Osteoblast (primary cell): Measurements from ENCODE around the gene OR10T2. TPM values are rescaled to one million over a fixed set of nuclear protein-coding genes. Genes with fewer than 3 reads are reported as not detected.

Source experiments
- DNase-seq: peaks from one replicate; pipeline ENCODE4 v3.0.0; 2011; ENCODE audit warnings: low spot score, mixed read lengths; ENCODE audit not compliant: insufficient read length; ENCODE audit errors: missing footprints
- H2AFZ ChIP-seq: 2 replicates; pipeline ENCODE4 v1.6.0; 2011; ENCODE audit warnings: mild to moderate bottlenecking, low read length
- H3K27ac ChIP-seq: 2 replicates; pipeline ENCODE4 v1.5.1; 2011; ENCODE audit warnings: mild to moderate bottlenecking, low read depth, low read length, moderate library complexity
- H3K27me3 ChIP-seq: 2 replicates; pipeline ENCODE4 v1.6.0; 2012; ENCODE audit warnings: mild to moderate bottlenecking, control low read depth, inconsistent platforms, low read length, moderate library complexity; ENCODE audit not compliant: insufficient read depth
- H3K36me3 ChIP-seq: 2 replicates; pipeline ENCODE4 v1.5.1; 2011; ENCODE audit warnings: mild to moderate bottlenecking, low read length, control low read depth, moderate library complexity; ENCODE audit not compliant: insufficient read depth
- H3K4me1 ChIP-seq: 2 replicates; pipeline ENCODE4 v1.5.1; 2011; ENCODE audit warnings: mild to moderate bottlenecking, low read length, control low read depth, moderate library complexity; ENCODE audit not compliant: insufficient read depth
- H3K4me2 ChIP-seq: 2 replicates; pipeline ENCODE4 v1.6.0; 2011; ENCODE audit warnings: mild to moderate bottlenecking, low read length; ENCODE audit not compliant: insufficient read depth
- H3K4me3 ChIP-seq: fragments of 200-600 bp; sonication (generic); 3 replicates; pipeline ENCODE4 v1.5.1; 2012; ENCODE audit warnings: mild to moderate bottlenecking, low read length, inconsistent platforms; ENCODE audit not compliant: insufficient read depth
- H3K79me2 ChIP-seq: 2 replicates; pipeline ENCODE4 v1.6.0; 2012; ENCODE audit warnings: mild to moderate bottlenecking, low read length, control low read depth, inconsistent platforms; ENCODE audit not compliant: insufficient read depth
- H3K9me3 ChIP-seq: 2 replicates; pipeline ENCODE4 v1.5.1; 2011; ENCODE audit warnings: low read depth, low read length, control low read depth
- H4K20me1 ChIP-seq: 2 replicates; pipeline ENCODE4 v1.6.0; 2012; ENCODE audit warnings: mild to moderate bottlenecking, low read length, control low read depth; ENCODE audit not compliant: insufficient read depth
- CTCF ChIP-seq: IDR thresholded peaks from 2 replicates; pipeline ENCODE4 v1.5.1; 2011; ENCODE audit warnings: mild to moderate bottlenecking, low read depth, low read length, moderate library complexity; ENCODE audit errors: extremely low read depth
- total RNA-seq: library from RNA; depleted of rRNA; stranded (reverse); fragments of >200 nt; gene quantifications from 2 replicates; pipeline ENCODE4 v1.2.3, GENCODE V29; 2012

OR10T2 gene
- total RNA-seq, 1 donor: not detected

- no peak for DNase-seq
These were observed 27.9 kb downstream of the OR10T2 start for GRCh38 chr1:158371188-158371953.

GRCh38 chr1:158366783-158367182, 32.5 kb downstream of the OR10T2 start:
- no peaks in the 10 kb centered on the region for H4K20me1 ChIP-seq
- H3K27me3 ChIP-seq: no peaks in the 10 kb centered on the region
- no peak overlapping the region for H2AFZ ChIP-seq
- no peak for DNase-seq
- no peaks in the 10 kb centered on the region for H3K4me1 ChIP-seq
- no peak for TF ChIP-seq CTCF
- H3K79me2 ChIP-seq: no peaks in the 10 kb centered on the region
- H3K4me2 ChIP-seq: no peak overlapping the region
- H3K4me3 ChIP-seq: no peak overlapping the region
- no peaks in the 10 kb centered on the region for H3K36me3 ChIP-seq
- no peaks in the 10 kb centered on the region for H3K9me3 ChIP-seq
- H3K27ac ChIP-seq: no peak overlapping the region

More at GRCh38 chr1:158371188-158371953, 27.9 kb downstream of the OR10T2 start:
- Histone ChIP-seq H3K79me2 (no peaks in the 10 kb centered on the region), H3K36me3 (no peaks in the 10 kb centered on the region), H3K9me3 (no peaks in the 10 kb centered on the region), H4K20me1 (no peaks in the 10 kb centered on the region), H3K27ac (no peak overlapping the region), H2AFZ (no peak overlapping the region), H3K4me2 (no peak overlapping the region), H3K4me3 (no peak overlapping the region), H3K27me3 (no peaks in the 10 kb centered on the region), H3K4me1 (no peaks in the 10 kb centered on the region)
- no peak for TF ChIP-seq CTCF

GRCh38 chr1:158362941-158363340, 36.3 kb downstream of the OR10T2 start:
- Histone ChIP-seq H3K4me3 (no peak overlapping the region), H3K27me3 (no peaks in the 10 kb centered on the region), H3K4me2 (no peak overlapping the region), H3K4me1 (no peaks in the 10 kb centered on the region), H2AFZ (no peak overlapping the region), H3K79me2 (no peaks in the 10 kb centered on the region), H3K27ac (no peak overlapping the region), H3K36me3 (no peaks in the 10 kb centered on the region), H3K9me3 (no peaks in the 10 kb centered on the region), H4K20me1 (no peaks in the 10 kb centered on the region)
- TF ChIP-seq CTCF: no peak
- no peak for DNase-seq

GRCh38 chr1:158362482-158362881, 36.8 kb downstream of the OR10T2 start:
- TF ChIP-seq CTCF: no peak
- Histone ChIP-seq H3K9me3 (no peaks in the 10 kb centered on the region), H3K4me3 (no peak overlapping the region), H3K27me3 (no peaks in the 10 kb centered on the region), H3K79me2 (no peaks in the 10 kb centered on the region), H3K36me3 (no peaks in the 10 kb centered on the region), H4K20me1 (no peaks in the 10 kb centered on the region), H2AFZ (no peak overlapping the region), H3K4me2 (no peak overlapping the region), H3K27ac (no peak overlapping the region), H3K4me1 (no peaks in the 10 kb centered on the region)
- no peak for DNase-seq
